GM19193 (cell line): Measurements from ENCODE around the gene CFAP57.

ENCODE experiments used
- POLR2A ChIP-seq: IDR thresholded peaks from 4 replicates; pipeline ENCODE4 v1.6.1; 2011; ENCODE audit not compliant: insufficient read depth, insufficient read length; ENCODE audit errors: extremely low read depth

The CFAP57 gene

DNA sequence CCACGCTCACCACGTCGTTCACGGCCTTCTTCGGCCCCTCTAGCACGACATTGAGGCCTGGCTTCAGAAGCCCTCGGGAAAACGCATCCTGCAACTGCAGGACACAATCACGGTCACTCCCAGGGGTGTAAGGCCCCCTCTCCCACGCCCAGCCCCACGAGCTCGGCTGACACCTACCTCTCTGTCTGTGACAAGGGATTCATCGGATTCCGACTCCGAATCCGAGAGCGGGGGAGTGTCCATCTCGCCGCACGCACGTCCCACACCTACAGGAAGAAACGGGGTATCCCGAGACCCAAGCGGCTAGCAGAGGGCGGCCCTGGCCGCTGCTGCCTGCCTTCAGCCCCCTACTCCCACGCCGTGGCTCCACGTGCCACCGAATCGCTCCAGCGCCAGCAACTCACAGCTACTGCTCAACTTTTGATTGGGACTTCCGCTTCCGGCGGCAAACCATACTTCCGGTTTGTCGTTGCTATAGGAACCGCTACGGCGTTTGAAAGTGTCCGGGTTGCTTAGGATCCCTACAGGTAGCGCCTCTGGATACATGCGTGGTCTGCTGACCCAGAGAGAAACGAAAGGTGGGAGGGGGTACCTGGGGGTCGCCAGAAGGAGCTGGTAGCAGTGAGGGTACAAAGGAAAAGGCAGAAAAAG, at the start of gene CFAP57, which contains the start of gene EBNA1BP2:
TSS of gene CFAP57 (plus strand) at position 455 of the 651 bp plus-strand sequence. CDS start 424 bp downstream, outside the sequence.
TSS of gene EBNA1BP2 (minus strand) at position 415 of the 651 bp plus-strand sequence. CDS start at position 243, 172 bp downstream.
- TF ChIP-seq POLR2A: peak; percentile 81

DNA sequence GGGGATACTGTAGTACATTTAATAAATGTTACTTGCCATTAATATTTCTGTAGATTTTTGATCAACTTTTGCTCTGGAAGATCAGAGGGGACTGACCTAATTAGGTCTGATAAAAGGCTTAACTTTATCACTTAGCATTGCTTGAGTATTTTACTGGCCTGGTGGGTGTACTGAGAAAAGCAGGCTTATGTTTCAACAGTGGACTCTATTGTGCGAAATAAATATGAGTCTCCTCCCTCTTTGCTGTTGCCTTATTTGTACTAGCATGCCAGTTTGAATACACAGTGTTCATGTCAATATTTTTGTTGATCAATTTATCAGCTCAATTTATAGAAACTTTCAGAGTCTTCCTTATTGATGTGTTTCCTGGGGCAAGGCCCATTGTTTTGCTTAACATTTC, 49.1 kb upstream of the CFAP57 start:
- no peak for TF ChIP-seq POLR2A

GRCh38 chr1:43128816-43129215, 43.3 kb upstream of the CFAP57 start:
- TF ChIP-seq POLR2A: no peak

- TF ChIP-seq POLR2A: no peak
These were observed 42.7 kb upstream of the CFAP57 start for GRCh38 chr1:43129426-43129825.

- TF ChIP-seq POLR2A: no peak
These were observed 38.1 kb upstream of the CFAP57 start for GRCh38 chr1:43134068-43134467.

- TF ChIP-seq POLR2A: no peak
These were observed 37.5 kb upstream of the CFAP57 start for GRCh38 chr1:43134640-43135039.

- TF ChIP-seq POLR2A: no peak
These were observed 36.0 kb upstream of the CFAP57 start for GRCh38 chr1:43135857-43136781.

GRCh38 chr1:43137445-43138052, 34.6 kb upstream of the CFAP57 start:
- no peak for TF ChIP-seq POLR2A

GRCh38 chr1:43140010-43140409, 32.1 kb upstream of the CFAP57 start:
- no peak for TF ChIP-seq POLR2A

- no peak for TF ChIP-seq POLR2A
These were observed 31.5 kb upstream of the CFAP57 start for GRCh38 chr1:43140583-43140982.

- TF ChIP-seq POLR2A: no peak
These were observed 28.7 kb upstream of the CFAP57 start for GRCh38 chr1:43143441-43143888.

GRCh38 chr1:43144237-43144636, 27.9 kb upstream of the CFAP57 start:
- no peak for TF ChIP-seq POLR2A

GRCh38 chr1:43147625-43148327, 24.4 kb upstream of the CFAP57 start:
- no peak for TF ChIP-seq POLR2A

- TF ChIP-seq POLR2A: no peak
These were observed 22.2 kb upstream of the CFAP57 start for GRCh38 chr1:43149889-43150288.

GRCh38 chr1:43152866-43153265, 19.3 kb upstream of the CFAP57 start:
- TF ChIP-seq POLR2A: no peak
